ENCODE data around the gene TBC1D28. TPM values are rescaled to one million over a fixed set of nuclear protein-coding genes. Genes with fewer than 3 reads are reported as not detected.

The TBC1D28 gene
- total and polyA plus RNA-seq, 2 donors (not counting 1 experiment from before 2014, with no cell fraction given) = not detected

Other genes starting within 250 kb of the TBC1D28 start
- gene LGALS9C, start 167.6 kb downstream of the TBC1D28 start, total RNA-seq = not detected in 2 replicates
- gene LGALS9C, start 167.6 kb downstream of the TBC1D28 start, polyA plus RNA-seq = 0.08 TPM in 1 of 2 replicates, not detected in the other
- 3.6 and 4.3 TPM in 2 replicates for gene FOXO3B, start 37.9 kb upstream of the TBC1D28 start, total RNA-seq
- gene FOXO3B, start 37.9 kb upstream of the TBC1D28 start, polyA plus RNA-seq = 2.6 and 2.7 TPM in 2 replicates
- under 0.01 and 0.17 TPM in 2 replicates for gene FBXW10, start 99.7 kb upstream of the TBC1D28 start, total RNA-seq
- 0.03 TPM in 1 of 2 replicates, not detected in the other for gene FBXW10, start 99.7 kb upstream of the TBC1D28 start, polyA plus RNA-seq
- gene TVP23B, start 136.8 kb upstream of the TBC1D28 start, total RNA-seq = 67.5 and 79.9 TPM in 2 replicates
- gene TVP23B, start 136.8 kb upstream of the TBC1D28 start, polyA plus RNA-seq = 45.6 and 81.9 TPM in 2 replicates
- 37.8 and 47.4 TPM in 2 replicates for gene PRPSAP2, start 213.7 kb upstream of the TBC1D28 start, total RNA-seq
- gene PRPSAP2, start 213.7 kb upstream of the TBC1D28 start, polyA plus RNA-seq = 23.1 and 24.0 TPM in 2 replicates

All from fibroblast of lung (primary cell).